ENCODE results near the gene THOP1.

Gene THOP1

GRCh38 chr19:2785244-2785997 is at the start of gene THOP1:
Gene THOP1 (plus strand): TSS chr19:2785503. CDS start chr19:2785663, 160 bp downstream.
- no peak for TF ChIP-seq CTCF (IDR thresholded peaks at IDR 0.05; ENCODE audit: low read length, missing control alignments)
- H3K4me3 ChIP-seq (replicated peaks; ENCODE audit: low read depth, low read length) = peak within 1 kb of the TSS; percentile 88
- DNase-seq (ENCODE audit: low read depth) = peak; percentile 99

- H3K4me3 ChIP-seq (replicated peaks; ENCODE audit: low read depth, low read length) = no peak overlapping the region
- no peak for TF ChIP-seq CTCF (IDR thresholded peaks at IDR 0.05; ENCODE audit: low read length, missing control alignments)
Observed at GRCh38 chr19:2736550-2737190, 48.6 kb upstream of the THOP1 start.

GRCh38 chr19:2739602-2740313 is 45.5 kb upstream of the THOP1 start, which contains the start of gene SLC39A3:
Gene SLC39A3 (minus strand): TSS chr19:2740017. CDS start chr19:2737257, 2,760 bp downstream.
- DNase-seq (ENCODE audit: low read depth) = peak; percentile 99
- TF ChIP-seq CTCF (IDR thresholded peaks at IDR 0.05; ENCODE audit: low read length, missing control alignments) = peak; percentile 21
- peak within 1 kb of the TSS; percentile 90 for H3K4me3 ChIP-seq (replicated peaks; ENCODE audit: low read depth, low read length)

More at GRCh38 chr19:2736550-2737190, 48.6 kb upstream of the THOP1 start:
- no peak for DNase-seq (ENCODE audit: low read depth)

- no peak for TF ChIP-seq CTCF (IDR thresholded peaks at IDR 0.05; ENCODE audit: low read length, missing control alignments)
- no peak for DNase-seq (ENCODE audit: low read depth)
- no peak overlapping the region for H3K4me3 ChIP-seq (replicated peaks; ENCODE audit: low read depth, low read length)
Observed at GRCh38 chr19:2740314-2740656, 45.0 kb upstream of the THOP1 start.

GRCh38 chr19:2743099-2743498 is 42.2 kb upstream of the THOP1 start:
- DNase-seq (ENCODE audit: low read depth) = no peak
- no peak overlapping the region for H3K4me3 ChIP-seq (replicated peaks; ENCODE audit: low read depth, low read length)
- TF ChIP-seq CTCF (IDR thresholded peaks at IDR 0.05; ENCODE audit: low read length, missing control alignments) = no peak

- no peak for DNase-seq (ENCODE audit: low read depth)
Observed at GRCh38 chr19:2744113-2744512, 41.2 kb upstream of the THOP1 start.

More at GRCh38 chr19:2744113-2744512, 41.2 kb upstream of the THOP1 start:
- H3K4me3 ChIP-seq (replicated peaks; ENCODE audit: low read depth, low read length) = no peak overlapping the region
- TF ChIP-seq CTCF (IDR thresholded peaks at IDR 0.05; ENCODE audit: low read length, missing control alignments) = no peak
